DND-41 (cell line): ENCODE measurements around the gene IPP.
"Not testable (repeated sequence)": the region's sequence is repeated elsewhere in the genome, so short reads cannot be mapped to it uniquely, and the experiment has no call there.

ENCODE experiments used
- ATAC-seq: fragments of 200-7000 bp; cut with Tn5 transposase; 3 replicates; pipeline ENCODE4 v1.9.1; 2021; ENCODE audit warnings: low read depth; ENCODE audit not compliant: insufficient read depth
- DNase-seq: peaks from one replicate; pipeline ENCODE4 v3.0.0-alpha.2; 2020
- H2AFZ ChIP-seq: 2 replicates; pipeline ENCODE4 v1.6.0; 2012; ENCODE audit warnings: low read depth, low read length
- H3K27ac ChIP-seq: 2 replicates; pipeline ENCODE4 v1.5.1; 2012; ENCODE audit warnings: low read length, inconsistent platforms
- H3K27me3 ChIP-seq: fragments of 200-600 bp; sonication (generic); 2 replicates; pipeline ENCODE4 v1.6.0; 2012; ENCODE audit warnings: low read length, mild to moderate bottlenecking, inconsistent platforms; ENCODE audit not compliant: insufficient read depth, poor library complexity
- H3K36me3 ChIP-seq: 2 replicates; pipeline ENCODE4 v1.5.1; 2012; ENCODE audit warnings: low read length, inconsistent platforms; ENCODE audit not compliant: insufficient read depth
- H3K4me1 ChIP-seq: 2 replicates; pipeline ENCODE4 v1.5.1; 2012; ENCODE audit warnings: mild to moderate bottlenecking, low read length; ENCODE audit not compliant: insufficient read depth
- H3K4me2 ChIP-seq: 2 replicates; pipeline ENCODE4 v1.6.0; 2012; ENCODE audit warnings: mild to moderate bottlenecking, moderate library complexity, low read length, inconsistent platforms; ENCODE audit not compliant: insufficient read depth
- H3K4me3 ChIP-seq, 2 experiments: fragments of 200-600 bp in 1 of 2; shearing (Covaris generic) in 1 of 2; 2 replicates each; pipeline ENCODE4 v1.5.1; 2012 to 2016; ENCODE audit warnings: inconsistent platforms in 2 of 2, low read length in 2 of 2, mild to moderate bottlenecking in 2 of 2, low read depth in 1 of 2, moderate library complexity in 1 of 2
- H3K79me2 ChIP-seq: 2 replicates; pipeline ENCODE4 v1.6.0; 2012; ENCODE audit warnings: low read length, inconsistent platforms; ENCODE audit not compliant: insufficient read depth
- H3K9ac ChIP-seq: 2 replicates; pipeline ENCODE4 v1.6.0; 2012; ENCODE audit warnings: low read depth, mild to moderate bottlenecking, inconsistent platforms, low read length, moderate library complexity
- H3K9me3 ChIP-seq: 2 replicates; pipeline ENCODE4 v1.5.1; 2012; ENCODE audit warnings: low read length, moderate library complexity, mild to moderate bottlenecking, inconsistent platforms; ENCODE audit not compliant: insufficient read depth, severe bottlenecking
- H4K20me1 ChIP-seq: 2 replicates; pipeline ENCODE4 v1.6.0; 2012; ENCODE audit warnings: low read length; ENCODE audit not compliant: insufficient read depth
- EZH2 ChIP-seq: IDR thresholded peaks from 3 replicates; pipeline ENCODE4 v1.6.1; 2012; ENCODE audit warnings: borderline replicate concordance, low read depth, mild to moderate bottlenecking, moderate library complexity, low read length, inconsistent platforms; ENCODE audit not compliant: severe bottlenecking
- TF ChIP-seq, protein P1 (sequence below): IDR thresholded peaks from 2 replicates; pipeline ENCODE4 v1.5.1; 2012; ENCODE audit warnings: borderline replicate concordance, low read length, moderate library complexity, mild to moderate bottlenecking; ENCODE audit not compliant: poor library complexity, severe bottlenecking; ENCODE audit errors: extremely low read depth

IPP gene

DNA sequence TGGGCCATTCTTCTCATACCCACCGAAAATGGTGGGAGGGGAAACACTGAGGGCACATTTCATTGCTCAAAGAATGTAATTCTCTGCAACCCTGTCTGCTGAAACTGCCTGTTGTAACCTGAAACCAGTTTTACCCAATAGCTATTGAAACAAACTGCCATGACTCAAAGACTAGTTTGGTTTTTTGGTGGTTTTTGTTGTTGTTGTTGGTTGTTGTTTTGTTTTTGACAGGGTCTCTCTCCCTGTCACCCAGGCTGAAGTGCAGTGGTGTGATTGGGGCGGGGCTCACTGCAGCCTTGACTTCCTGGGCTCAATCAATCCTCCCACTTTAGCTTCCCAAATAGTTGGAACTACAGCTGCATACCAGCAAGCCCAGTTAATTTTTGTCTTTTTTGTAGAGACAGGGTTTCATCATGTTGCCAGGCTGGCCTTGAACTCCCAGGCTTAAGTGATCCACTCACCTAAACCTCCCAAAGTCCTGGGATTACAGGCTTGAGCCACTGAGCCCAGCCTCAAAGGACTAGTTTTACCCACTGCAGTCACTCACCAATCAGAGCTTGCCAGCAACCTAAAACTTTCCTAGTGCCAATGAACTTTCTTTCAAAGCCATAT is 2.1 kb upstream of the IPP start:
- Histone ChIP-seq H3K9ac (no peak overlapping the region), H3K4me3 (no peak overlapping the region), H3K79me2 (peaks cover 15% of the 10 kb centered on the region), H2AFZ (no peak overlapping the region), H4K20me1 (no peaks in the 10 kb centered on the region), H3K4me2 (no peak overlapping the region), H3K9me3 (peaks cover 19% of the 10 kb centered on the region), H3K36me3 (no peaks in the 10 kb centered on the region), H3K4me1 (peaks cover 27% of the 10 kb centered on the region), H3K27ac (no peak overlapping the region), H3K27me3 (no peaks in the 10 kb centered on the region)
- TF ChIP-seq EZH2 = no peak
- TF ChIP-seq, protein P1, sequence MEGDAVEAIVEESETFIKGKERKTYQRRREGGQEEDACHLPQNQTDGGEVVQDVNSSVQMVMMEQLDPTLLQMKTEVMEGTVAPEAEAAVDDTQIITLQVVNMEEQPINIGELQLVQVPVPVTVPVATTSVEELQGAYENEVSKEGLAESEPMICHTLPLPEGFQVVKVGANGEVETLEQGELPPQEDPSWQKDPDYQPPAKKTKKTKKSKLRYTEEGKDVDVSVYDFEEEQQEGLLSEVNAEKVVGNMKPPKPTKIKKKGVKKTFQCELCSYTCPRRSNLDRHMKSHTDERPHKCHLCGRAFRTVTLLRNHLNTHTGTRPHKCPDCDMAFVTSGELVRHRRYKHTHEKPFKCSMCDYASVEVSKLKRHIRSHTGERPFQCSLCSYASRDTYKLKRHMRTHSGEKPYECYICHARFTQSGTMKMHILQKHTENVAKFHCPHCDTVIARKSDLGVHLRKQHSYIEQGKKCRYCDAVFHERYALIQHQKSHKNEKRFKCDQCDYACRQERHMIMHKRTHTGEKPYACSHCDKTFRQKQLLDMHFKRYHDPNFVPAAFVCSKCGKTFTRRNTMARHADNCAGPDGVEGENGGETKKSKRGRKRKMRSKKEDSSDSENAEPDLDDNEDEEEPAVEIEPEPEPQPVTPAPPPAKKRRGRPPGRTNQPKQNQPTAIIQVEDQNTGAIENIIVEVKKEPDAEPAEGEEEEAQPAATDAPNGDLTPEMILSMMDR = no peak
- no peak for ATAC-seq
- DNase-seq = no peak

DNA sequence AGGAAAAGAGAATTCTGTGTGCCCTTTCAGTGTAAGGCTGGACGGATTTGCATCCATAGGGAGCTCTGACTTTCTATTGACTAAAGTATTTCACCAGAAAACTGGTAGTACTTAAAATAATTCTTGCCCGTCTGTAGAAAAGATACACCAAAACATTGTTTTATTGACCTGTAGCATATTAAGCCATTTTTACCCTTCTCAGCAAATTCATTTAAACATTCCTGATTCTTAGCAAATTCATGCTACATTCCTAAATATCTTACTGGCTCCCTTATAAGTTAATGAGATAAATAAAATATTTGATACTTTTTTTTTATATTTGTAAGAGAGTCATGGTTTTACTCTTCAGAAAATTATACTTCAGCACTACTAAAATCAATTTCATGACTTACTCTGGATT is 1.6 kb upstream of the IPP start:
- Histone ChIP-seq H4K20me1 (no peaks in the 10 kb centered on the region), H3K27me3 (no peaks in the 10 kb centered on the region), H3K4me1 (peaks cover 27% of the 10 kb centered on the region), H3K9me3 (peaks cover 19% of the 10 kb centered on the region), H3K79me2 (peaks cover 15% of the 10 kb centered on the region), H3K9ac (peak overlapping the region; percentile 69; the same call in 1 of the 2 replicates), H3K4me3 (no peak overlapping the region), H3K36me3 (no peaks in the 10 kb centered on the region), H3K27ac (0 out of 2 replicates have a peak overlapping the region, but pooled peaks have one; percentile 23), H2AFZ (no peak overlapping the region), H3K4me2 (no peak overlapping the region; the same call in 1 of the 2 replicates)
- TF ChIP-seq EZH2 = no peak
- TF ChIP-seq, protein P1 = no peak
- DNase-seq = no peak
- no peak for ATAC-seq

DNA sequence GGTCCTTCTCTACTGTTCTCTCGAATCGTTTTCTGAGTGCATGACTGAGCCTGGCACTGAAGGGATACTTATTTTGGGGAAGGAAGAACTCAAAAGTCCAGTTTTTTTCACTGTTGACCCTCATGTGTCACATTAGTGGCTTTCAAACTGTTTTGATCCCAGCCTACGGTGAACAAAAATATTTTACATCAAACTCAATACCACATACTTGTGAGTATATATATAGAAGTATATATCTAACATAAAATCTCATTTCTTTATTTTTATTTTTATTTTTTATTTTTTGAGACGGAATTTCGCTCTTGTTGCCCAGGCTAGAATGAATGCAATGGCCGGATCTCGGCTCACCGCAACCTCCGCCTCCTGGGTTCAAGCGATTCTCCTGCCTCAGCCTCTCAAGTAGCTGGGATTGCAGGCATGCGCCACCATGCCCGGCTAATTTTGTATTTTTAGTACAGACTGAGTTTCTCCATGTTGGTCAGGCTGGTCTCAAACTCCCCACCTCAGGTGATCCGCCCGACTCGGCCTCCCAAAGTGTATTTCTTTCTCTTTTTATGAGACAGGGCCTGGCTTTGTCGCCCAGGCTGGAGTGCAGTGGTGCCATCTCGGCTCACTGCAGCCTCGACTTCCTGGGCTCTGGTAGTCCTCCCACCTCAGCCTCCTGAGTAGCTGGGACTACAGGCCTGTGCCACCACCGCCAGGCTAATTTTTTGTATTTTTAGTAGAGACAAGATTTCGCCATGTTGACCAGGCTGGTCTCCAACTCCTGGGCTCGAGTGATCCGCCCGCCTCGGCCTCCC is 786 bp upstream of the IPP start:
- H3K4me2 ChIP-seq = peak overlapping the region; percentile 76
- H2AFZ ChIP-seq = peak overlapping the region; percentile 70
- peak overlapping the region; percentile 69 for H3K9ac ChIP-seq
- H3K4me1 ChIP-seq = peaks cover 27% of the 10 kb centered on the region
- not testable (repeated sequence) for DNase-seq, H4K20me1 ChIP-seq, H3K36me3 ChIP-seq, H3K27me3 ChIP-seq, ATAC-seq
- peaks cover 19% of the 10 kb centered on the region for H3K9me3 ChIP-seq
- H3K4me3 ChIP-seq = peak overlapping the region; percentile 40 to 60; a peak in 3 of 4 replicates
- H3K79me2 ChIP-seq = peaks cover 15% of the 10 kb centered on the region
- peak overlapping the region; percentile 84 for H3K27ac ChIP-seq

DNA sequence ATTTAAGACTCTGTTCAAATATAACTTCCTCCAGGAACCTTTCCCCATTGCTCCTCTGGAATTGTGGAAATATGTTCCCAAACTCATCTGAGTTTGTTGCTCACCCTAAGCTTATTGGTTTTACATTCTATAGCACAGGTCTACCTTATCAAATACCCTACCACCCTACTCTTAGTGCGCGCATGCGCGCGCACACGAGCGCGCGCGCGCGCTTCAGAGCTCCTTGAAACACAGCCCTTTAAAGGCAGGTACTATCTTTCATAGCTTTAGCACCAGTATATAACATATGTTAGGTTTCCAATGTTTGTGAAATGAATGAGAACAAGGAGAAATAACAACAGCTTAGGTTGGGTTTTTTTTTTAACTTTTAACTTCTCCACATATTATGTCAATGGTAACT is 3.5 kb downstream of the IPP start:
- Histone ChIP-seq H3K9ac (no peak overlapping the region), H3K79me2 (peaks cover 15% of the 10 kb centered on the region), H3K4me1 (peaks cover 27% of the 10 kb centered on the region), H2AFZ (no peak overlapping the region), H4K20me1 (no peaks in the 10 kb centered on the region), H3K4me2 (no peak overlapping the region), H3K27me3 (no peaks in the 10 kb centered on the region), H3K36me3 (peaks cover 13% of the 10 kb centered on the region), H3K27ac (no peak overlapping the region), H3K9me3 (no peaks in the 10 kb centered on the region), H3K4me3 (no peak overlapping the region)
- ATAC-seq = no peak
- TF ChIP-seq, protein P1 = no peak
- TF ChIP-seq EZH2 = no peak
- DNase-seq = no peak

DNA sequence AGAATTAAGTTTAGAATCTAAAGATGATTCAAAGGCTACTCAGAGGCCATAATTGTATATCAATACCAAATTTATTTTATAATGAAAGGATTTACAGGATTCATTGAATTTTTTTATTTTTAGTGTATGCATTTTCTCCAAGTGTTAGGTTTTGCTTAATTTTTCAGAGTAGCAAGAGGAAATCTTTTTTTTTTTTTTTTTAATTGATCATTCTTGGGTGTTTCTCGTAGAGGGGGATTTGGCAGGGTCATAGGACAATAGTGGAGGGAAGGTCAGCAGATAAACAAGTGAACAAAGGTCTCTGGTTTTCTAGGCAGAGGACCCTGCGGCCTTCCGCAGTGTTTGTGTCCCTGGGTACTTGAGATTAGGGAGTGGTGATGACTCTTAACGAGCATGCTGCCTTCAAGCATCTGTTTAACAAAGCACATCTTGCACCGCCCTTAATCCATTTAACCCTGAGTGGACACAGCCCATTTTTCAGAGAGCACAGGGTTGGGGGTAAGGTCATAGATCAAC is 10.8 kb downstream of the IPP start:
- not testable (repeated sequence) for H2AFZ ChIP-seq, ATAC-seq, H3K27me3 ChIP-seq, H3K4me1 ChIP-seq, H3K4me3 ChIP-seq, H3K9me3 ChIP-seq, H3K79me2 ChIP-seq, H4K20me1 ChIP-seq, H3K9ac ChIP-seq, DNase-seq, H3K27ac ChIP-seq, H3K4me2 ChIP-seq
- peaks cover 20% of the 10 kb centered on the region for H3K36me3 ChIP-seq
